NCI-H2196 treated with DMSO at 0.1 percent for 48 hours (cell line): ENCODE measurements around the gene PAX5.
A peak's percentile ranks its signal among the peaks of the same experiment; 100 is the strongest.

Experiments
- DNase-seq: peaks from one replicate; lab custom pipeline; 2025; ENCODE audit not compliant: unreplicated experiment; lab: John Stamatoyannopoulos, UW

PAX5 gene

GRCh38 chr9:36988848-36989247 is 45.2 kb downstream of the PAX5 start:
- DNase-seq, result no peak

- no peak for DNase-seq
Observed at GRCh38 chr9:36987891-36988290, 46.2 kb downstream of the PAX5 start.

- no peak for DNase-seq
Observed at GRCh38 chr9:36987409-36987808, 46.7 kb downstream of the PAX5 start.

GRCh38 chr9:36986468-36987408 is 47.3 kb downstream of the PAX5 start:
- DNase-seq, result no peak

GRCh38 chr9:36985769-36986467 is 48.1 kb downstream of the PAX5 start:
- no peak for DNase-seq

- no peak for DNase-seq
Observed at GRCh38 chr9:36985061-36985768, 48.9 kb downstream of the PAX5 start.

- peak; percentile 46 for DNase-seq
Observed at GRCh38 chr9:36980148-36980974, 53.7 kb downstream of the PAX5 start.

- no peak for DNase-seq
Observed at GRCh38 chr9:36976371-36977030, 57.6 kb downstream of the PAX5 start.

GRCh38 chr9:36974731-36975130 is 59.3 kb downstream of the PAX5 start:
- no peak for DNase-seq

GRCh38 chr9:36971935-36972488 is 62.1 kb downstream of the PAX5 start:
- DNase-seq, result no peak

- DNase-seq, result peak; percentile 11
Observed at GRCh38 chr9:36970007-36970888, 63.8 kb downstream of the PAX5 start.

GRCh38 chr9:36969216-36969771 is 64.8 kb downstream of the PAX5 start:
- DNase-seq, result no peak

GRCh38 chr9:36968574-36969215 is 65.4 kb downstream of the PAX5 start:
- no peak for DNase-seq

GRCh38 chr9:36967997-36968396 is 66.1 kb downstream of the PAX5 start:
- DNase-seq, result no peak

- no peak for DNase-seq
Observed at GRCh38 chr9:36966371-36967097, 67.5 kb downstream of the PAX5 start.

- DNase-seq, result no peak
Observed at GRCh38 chr9:36964791-36965190, 69.3 kb downstream of the PAX5 start.

GRCh38 chr9:36963346-36963745 is 70.7 kb downstream of the PAX5 start:
- DNase-seq, result no peak
